Measurements from ENCODE around the gene WDR70. TPM values are rescaled to one million over a fixed set of nuclear protein-coding genes. Genes with fewer than 3 reads are reported as not detected.
"Not testable (repeated sequence)": the region's sequence is repeated elsewhere in the genome, so short reads cannot be mapped to it uniquely, and the experiment has no call there.

Gene WDR70
- total RNA-seq, 1 donor from 2014 or later = 32.7 TPM

DNA sequence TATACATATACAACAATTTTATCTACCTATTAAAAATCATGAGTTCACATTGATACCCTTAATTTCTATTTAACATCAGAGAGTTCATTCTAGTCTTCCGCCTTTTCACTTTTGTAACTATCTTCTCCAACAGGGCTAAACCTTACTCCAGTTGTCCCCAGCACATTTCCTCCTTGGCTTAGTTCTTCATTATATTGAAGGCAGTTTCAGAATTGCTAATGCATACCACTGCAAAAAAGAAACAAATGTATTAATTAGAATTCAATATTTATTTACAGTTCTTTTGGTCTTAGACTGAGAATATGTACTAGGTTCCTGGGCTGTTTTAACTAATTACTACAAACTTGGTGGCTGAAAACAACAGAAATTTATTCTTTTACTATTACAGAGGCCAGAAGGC is 132.5 kb downstream of the WDR70 start:
- intact Hi-C loops (cut with micrococcal nuclease) = no loop called here

DNA sequence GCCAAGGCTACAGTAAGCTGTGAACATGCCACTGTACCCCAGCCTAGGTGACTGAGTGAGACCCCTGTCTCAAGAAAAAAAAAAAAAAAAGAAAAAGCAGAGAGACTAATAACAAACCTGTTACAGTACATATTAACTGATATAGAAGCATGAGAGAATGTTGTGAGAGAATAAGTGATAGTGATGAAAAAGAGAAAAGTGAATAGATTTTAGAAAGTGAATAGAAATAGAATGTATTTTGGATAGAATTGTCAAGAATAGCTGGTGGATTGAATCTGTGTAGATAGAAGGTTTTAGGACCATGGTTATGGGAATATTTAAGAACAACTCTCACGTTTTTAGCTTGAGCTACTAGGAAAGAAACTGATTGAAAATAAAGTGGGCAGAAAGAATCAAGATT is 135.8 kb downstream of the WDR70 start:
- intact Hi-C loops (cut with micrococcal nuclease) = no loop called here

DNA sequence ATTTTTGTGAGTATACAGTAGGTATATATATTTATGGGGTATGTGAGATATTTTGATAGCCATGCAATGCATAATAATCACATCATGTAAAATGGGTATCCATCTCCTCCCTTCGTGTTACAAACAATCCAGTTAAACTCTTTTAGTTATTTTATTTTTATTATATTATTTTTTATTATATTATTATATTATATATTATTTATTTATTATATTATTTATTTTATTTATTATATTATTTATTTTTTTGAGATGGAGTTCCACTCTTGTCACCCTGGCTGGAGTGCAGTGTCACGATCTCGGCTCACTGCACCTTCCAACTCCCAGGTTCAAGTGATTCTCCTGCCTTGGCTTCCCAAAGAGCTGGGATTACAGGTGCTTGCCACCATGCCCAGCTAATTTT is 138.6 kb downstream of the WDR70 start:
- intact Hi-C loops (cut with micrococcal nuclease) = no loop called here

DNA sequence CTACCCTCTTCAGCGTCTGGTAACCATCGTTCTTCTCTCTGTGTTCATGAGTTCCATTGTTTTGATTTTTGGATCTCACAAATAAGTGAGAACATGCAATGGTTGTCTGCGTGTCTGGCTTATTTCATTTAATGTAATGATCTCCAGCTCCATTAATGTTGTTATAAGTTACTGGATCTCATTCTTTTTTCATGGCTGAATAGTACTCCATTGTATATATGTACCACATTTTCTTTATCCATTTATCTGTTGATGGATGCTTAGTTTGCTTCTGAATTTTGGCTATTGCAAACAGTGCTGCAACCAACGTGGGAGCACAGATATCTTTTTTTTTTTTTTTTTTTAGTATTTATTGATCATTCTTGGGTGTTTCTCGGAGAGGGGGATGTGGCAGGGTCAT is 139.2 kb downstream of the WDR70 start:
- intact Hi-C loops (cut with micrococcal nuclease) = not testable (repeated sequence)

DNA sequence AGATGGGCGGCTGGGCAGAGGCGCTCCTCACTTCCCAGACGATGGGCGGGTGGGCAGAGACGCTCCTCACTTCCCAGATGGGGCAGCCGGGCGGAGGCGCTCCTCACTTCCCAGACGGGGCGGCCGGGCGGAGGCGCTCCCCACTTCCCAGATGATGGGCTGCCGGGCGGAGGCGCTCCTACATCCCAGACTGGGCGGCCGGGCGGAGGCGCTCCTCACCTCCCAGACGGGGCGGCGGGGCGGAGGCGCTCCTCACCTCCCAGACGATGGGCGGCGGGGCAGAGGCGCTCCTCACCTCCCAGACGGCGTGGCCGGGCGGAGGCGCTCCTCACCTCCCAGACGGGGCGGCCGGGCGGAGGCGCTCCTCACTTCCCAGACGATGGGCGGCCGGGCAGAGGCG is 140.2 kb downstream of the WDR70 start:
- intact Hi-C loops (cut with micrococcal nuclease) = no loop called here

DNA sequence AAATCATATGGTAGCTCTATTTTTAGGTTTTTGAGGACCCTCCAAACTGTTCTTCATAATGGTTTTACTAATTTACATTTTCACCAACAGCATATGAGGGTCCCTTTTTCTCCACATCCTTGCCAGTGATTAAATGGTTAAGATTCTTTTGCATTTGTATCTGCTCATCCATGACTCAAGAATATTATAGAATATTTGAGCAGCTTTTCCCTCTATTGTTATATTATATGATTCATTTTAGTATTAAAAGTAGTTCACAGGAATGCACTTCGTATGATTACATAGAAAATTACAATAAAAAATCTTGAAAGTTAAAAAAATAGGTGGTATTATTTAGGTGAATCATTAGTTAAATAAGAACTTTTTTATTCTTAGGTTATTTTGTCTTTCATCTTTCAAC is 140.7 kb downstream of the WDR70 start:
- intact Hi-C loops (cut with micrococcal nuclease) = no loop called here

DNA sequence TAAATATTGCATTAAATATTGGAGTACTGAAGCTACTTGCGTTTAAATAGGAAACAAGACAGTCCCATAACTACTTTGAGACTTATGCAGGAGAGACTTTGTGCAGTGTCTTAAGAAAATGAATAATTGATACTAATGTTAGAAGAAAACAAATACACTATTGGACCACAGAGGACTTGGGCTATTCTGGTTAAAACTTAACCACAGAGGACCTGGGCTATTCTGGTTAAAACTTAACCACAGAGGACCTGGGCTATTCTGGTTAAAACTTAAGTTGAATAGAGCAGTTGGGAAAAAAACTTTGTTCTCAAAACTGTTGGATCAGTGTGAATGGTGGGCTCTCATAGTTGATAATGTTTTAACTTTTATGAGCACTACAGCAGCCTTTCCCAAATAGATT is 141.7 kb downstream of the WDR70 start:
- intact Hi-C loops (cut with micrococcal nuclease) = no loop called here

DNA sequence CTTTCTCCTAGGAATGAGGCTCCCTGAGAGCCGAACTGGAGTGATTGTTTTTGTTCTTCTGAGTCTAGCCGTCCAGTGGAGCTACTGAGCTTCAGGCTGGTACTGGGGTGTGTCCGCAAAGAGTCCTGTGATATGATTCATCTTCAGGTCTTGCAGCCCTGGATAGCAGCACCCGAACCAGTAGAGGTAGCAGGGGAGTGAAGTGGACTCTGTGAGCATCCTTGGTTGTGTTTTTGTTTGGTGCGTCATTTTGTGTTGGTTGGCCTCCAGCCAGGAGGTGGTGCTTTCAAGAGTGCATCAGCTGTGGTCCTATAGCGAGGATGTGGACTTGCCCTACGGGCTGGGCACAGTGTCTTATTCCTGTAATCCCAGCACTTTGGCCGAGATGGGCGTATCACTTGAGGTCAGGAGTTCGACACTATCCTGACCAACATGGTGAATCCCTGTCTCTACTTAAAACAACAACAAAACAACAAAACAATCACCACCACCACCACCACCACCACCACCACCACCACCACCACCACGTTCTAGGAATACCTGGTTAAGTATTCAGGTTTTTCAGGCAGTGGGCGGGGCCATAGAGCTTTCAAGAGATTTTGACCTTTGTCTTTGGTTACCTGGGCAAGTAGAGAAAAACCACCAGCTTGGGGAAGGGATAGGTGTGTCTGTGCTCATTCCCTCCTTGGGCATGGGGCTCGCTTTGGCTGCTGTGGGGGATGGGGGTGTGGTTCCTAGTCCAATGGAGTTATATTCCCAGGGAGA is 154.0 kb downstream of the WDR70 start:
- intact Hi-C loops (cut with micrococcal nuclease) = no loop called here

DNA sequence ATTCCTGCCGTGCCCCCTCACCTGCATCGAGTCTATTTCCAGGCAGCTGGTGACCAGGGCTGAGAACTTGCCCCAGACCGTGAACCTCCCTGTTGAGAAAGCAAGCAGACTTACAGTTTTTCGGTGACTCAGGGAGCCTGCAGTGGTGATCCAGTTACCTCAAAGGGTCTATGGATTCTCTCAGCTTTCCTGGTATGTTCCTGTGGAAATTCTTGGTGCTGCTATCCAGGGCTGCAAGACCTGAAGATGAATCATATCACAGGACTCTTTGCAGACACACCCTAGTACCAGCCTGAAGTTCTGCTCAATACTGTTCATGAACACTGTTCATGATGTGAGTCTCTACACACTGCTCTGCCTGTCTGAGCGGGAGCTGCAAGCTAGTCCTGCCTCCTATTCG is 154.7 kb downstream of the WDR70 start:
- intact Hi-C loops (cut with micrococcal nuclease) = no loop called here

DNA sequence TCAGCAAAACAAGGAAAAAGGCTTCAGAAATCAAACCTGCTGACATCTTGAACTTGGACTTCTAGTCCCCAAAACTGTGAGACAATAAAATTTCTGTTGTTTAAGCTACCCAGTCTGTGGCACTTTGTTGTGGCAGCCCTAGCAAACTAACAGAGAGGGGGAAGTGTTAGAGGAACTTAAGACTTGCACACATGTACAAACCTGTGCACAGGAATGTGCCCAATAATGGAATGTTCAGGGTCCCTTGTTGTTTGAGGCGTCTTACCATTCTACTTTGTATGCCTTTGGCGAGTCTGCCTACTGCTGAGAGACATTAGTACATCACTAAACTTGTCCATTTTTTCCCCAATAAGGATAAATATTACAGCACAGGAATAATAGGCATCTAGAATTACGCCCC is 160.3 kb downstream of the WDR70 start:
- intact Hi-C loops (cut with micrococcal nuclease) = no loop called here

DNA sequence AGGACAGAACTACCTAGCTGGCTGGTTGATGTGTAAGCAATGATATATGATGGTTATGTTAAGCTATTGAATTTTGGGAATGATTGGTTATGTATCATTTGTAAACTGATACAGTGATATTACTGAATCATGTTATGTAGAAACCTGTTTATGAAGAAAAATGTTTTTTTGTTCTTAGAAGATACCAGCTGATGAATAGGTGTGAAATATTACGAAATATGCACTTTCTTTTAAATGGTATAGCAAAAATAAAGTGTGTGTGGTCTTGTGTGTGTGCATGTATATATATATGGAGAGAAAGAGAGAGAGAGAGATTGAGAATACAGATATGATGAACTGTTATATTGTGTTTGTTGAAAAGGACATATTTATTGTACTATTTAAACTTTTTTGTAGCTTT is 164.1 kb downstream of the WDR70 start:
- intact Hi-C loops (cut with micrococcal nuclease) = no loop called here

DNA sequence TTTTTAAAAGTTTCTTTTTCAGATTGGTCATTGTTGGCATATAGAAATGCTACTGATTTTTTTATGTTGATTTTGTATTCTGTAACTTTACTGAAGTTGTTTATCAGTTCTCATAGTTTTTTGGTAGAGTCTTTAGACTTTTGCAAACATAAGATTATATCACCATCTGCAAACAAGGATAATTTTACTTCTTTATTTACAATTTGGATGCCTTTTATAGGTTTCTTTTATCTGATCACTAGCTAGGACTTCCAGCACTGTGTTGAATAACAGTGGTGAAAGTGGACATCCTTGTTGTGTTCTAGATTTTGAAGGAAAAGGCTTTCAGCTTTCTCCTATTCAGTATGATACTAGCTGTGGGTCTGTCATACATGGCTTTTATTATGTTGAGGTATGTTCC is 170.3 kb downstream of the WDR70 start:
- intact Hi-C loops (cut with micrococcal nuclease) = no loop called here

DNA sequence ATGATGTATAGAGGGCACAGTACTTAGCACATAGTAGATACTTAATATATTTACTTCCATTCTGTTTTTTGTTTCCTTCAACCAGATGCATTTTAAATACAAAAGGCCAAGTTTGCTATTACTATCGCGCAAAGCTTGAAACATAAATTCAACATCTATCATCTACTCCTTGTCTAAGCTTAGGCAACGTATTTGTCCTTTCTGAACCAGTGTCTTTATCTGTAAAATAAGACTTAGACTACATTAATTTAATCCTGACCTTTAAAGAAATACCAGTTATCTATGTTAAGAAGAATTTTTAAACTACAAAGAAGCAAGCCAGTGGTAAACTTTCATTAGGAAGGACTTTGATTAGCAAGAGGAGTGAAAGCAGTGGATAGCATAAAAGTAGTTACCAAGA is 173.0 kb downstream of the WDR70 start:
- intact Hi-C loops (cut with micrococcal nuclease) = no loop called here

DNA sequence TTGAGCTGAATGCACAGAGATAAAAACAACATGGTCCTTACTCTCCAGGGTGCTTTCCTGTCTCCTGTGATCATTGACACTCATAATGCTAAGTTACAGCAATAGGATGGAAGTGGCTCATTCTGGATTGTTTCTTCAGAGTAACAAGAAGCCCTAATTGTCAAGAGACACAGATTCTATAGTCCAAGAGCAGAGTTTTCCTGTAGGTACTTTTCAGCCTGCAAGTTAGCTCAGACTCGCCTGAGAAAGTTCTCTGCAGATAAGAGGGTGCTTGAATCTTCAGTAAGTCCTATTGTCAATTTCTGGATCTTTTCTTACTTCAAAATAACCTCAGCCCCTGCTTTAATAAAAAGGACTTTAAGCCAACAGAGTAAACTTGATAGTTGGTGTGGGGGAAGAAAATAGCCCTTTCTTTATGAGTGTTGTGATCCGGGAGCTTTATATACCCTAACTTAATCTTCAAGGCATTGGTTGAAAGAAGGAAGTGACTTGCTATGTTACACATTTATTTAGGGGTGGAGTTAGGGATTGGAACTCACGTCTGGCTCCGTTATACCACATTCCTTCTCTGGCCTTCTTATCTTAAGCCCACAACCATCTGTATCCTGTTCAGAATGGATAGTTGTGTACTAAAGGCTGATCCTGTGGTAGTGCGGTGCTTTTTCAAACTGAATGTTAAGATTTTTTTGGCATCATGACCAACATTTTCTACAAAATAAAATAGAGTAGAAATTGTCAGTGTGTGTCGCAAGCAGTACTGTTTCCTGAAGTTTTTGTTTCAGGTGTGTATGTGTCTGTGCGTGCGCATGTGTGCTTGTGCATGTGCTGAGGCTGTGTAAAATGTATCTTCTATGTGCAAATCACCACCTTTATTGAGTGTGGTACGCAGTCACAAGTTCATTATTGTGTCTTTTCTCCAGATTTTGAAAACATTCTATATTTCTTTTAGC is 173.9 kb downstream of the WDR70 start:
- intact Hi-C loops (cut with micrococcal nuclease) = no loop called here

DNA sequence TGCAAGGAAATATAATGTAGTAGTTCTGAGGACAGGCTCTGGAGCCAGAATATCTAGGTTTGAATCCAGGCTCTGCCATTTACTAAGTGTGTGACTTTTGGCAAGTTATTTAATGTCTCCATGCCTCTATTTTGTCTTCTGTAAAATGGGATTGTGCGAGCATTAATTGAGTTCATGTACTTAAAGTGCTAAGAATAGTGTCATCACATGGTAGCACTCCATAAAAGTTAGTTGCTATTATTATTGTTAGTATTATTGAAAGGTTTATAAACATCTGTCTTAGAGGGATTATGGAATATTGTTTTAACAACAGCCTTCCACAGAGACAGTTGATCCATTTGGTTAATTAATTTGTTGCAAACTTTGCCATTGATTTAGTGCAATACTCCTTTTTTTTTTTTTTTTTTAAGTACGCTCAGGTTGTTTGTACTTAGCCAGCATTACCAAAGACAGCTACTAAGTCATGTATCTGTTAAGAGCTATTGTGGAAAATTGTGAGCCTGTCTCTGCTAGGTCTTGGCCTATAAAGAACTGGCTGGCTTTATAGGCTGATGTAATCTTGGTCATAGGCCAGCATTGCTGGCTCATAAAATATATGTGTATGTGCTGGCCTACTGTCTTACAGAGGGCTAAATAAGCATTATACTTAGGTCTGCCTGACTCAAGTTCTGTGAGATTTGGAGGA is 174.7 kb downstream of the WDR70 start:
- intact Hi-C loops (cut with micrococcal nuclease) = no loop called here

DNA sequence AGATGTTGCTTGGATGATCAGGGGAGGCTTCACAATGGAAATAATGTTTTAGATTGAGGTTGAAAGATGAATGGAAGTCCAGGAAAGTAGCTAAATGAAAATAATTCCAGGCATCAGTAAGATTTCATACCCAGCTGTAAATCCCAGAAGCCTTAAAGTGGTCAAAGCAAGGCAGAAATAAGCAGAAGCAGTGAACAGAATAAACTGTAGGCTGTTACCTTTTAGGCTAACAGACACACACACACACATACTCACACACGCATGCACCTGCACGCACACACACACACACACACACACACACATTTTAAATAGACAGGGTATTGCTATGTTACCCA is 175.3 kb downstream of the WDR70 start:
- intact Hi-C loops (cut with micrococcal nuclease) = no loop called here

DNA sequence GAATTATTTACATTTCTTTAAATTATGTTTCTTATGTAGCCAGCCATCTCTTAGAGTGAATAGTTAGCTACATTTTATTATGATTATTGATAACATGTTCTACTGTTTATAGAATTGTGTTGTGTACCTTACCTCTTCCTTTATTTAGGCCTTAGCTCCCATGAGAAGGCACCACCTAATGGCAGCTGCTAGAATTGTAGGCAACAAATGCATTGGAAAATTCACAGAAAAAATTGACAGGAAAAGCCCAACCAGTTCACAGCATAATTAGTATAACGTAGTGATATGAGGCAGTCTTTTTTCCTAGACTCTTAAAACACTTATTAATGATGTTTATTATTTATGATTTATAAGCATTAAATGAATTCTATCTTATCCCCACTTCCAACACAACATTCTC is 175.8 kb downstream of the WDR70 start:
- intact Hi-C loops (cut with micrococcal nuclease) = no loop called here

DNA sequence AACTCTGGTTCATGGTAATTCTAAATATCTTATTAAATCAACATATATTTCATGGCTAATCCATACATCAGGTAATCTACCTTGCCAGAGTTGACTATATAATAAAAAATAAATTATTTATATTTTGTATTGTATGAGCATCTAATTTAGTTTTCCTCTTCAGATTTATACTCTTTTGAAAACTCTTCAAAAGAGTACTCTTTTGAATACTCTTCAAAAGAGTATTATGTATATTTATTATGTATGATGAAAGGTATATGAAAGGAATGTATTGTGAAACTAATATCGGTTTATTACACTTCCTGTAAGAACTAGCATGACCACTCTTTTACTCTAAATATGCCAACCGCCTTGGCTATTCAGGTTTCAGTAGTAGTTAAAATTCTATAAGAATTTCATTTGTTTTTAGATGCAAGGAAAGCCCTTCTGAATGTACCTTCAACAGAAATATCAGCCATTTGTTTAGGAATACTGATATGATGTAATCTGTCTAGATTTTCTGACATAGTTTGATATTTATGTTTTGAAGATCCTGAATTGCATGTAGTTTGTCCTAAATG is 178.7 kb downstream of the WDR70 start:
- intact Hi-C loops (cut with micrococcal nuclease) = no loop called here

DNA sequence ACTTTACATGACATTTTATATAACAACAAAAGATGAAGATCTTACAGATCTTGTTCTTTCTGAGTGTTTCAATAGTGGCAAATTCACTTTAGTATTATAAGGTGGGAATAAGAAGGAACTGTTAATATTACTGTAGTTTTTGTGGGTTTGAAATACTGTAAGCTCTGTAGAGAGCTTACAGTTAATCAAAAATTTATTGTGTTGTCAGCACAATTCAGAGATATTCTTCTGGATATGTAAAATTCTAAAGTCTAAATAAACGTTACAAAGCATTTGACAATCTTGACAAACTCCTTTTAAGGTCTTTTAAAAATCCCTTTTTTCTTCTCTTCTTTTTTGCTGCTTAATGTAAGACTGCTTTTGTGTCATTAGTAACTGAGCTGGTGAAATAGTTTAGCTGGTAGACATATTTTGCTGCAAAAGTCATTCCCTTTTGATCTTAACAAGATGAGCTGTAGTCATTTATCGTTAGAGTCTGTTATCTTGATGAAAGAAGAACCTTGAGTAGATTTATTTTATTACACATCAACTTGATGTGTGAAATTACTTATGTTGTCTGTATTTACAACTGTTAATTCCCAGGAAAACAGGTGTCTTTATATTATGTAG is 186.0 kb downstream of the WDR70 start:
- intact Hi-C loops (cut with micrococcal nuclease) = no loop called here

DNA sequence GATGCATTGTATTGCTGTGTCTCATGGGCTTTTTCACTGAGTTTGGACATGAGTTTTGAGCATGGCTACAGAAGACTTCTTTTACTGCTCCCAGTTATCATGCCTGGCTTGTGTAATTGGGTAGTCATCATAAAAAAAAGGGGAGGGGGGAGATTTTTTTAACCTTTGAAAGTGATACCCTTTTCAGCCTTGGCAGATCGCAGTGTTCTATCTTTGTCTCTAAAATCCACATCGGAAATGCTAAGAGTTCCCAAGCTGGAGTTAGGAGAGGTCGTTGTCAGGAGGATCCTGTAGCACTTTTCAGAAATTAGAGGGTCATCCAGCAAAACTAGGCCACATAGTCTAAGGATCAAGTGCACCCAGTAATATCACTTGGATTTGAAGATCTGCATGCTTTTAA is 188.4 kb downstream of the WDR70 start:
- intact Hi-C loops (cut with micrococcal nuclease) = no loop called here

DNA sequence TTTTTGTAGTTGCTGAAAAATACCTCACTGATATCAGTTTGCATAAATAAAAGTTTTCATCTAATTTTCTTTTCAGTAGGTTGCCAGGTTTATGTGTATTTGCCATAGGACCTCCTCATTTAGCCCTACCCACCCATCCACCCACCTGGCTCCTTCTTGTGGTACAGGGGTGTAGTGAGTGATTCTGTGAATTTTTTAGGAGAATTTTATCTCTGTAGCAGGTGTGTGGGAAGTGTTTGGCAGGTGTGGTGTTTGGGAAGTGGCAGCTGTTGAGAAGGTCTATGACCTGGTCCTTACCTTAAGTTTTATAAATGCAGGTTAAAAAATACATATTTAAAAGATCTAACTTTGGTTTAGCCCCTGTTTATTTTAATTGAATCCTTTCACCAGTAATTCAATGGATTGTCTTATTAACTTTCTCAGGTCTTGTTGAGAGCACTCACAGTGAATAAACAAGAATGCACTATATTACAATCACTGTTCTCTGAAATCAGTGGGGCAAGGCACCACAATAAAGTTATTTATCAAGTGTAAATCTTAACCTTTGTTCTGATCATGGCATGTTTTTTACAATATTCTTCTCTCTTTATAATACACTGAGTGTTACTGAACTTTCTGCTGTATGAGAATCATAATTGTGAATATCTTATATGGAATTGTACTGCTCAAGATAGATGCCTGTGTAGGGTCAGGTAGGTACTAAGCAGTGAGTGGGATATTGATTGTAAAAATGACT is 189.1 kb downstream of the WDR70 start:
- intact Hi-C loops (cut with micrococcal nuclease) = no loop called here
